PFSK-1 (cell line): ENCODE results near the gene TP63.

Source experiments
- FOXP2 ChIP-seq: optimal IDR thresholded peaks from 2 replicates; pipeline ENCODE3; 2011; ENCODE audit warnings: borderline replicate concordance, control low read depth, inconsistent platforms; ENCODE audit not compliant: insufficient read depth; ENCODE audit errors: extremely low read length, extremely low read depth
- POLR2AphosphoS5 ChIP-seq: IDR thresholded peaks from 2 replicates; pipeline ENCODE4 v1.6.1; 2012; ENCODE audit warnings: low read depth, mild to moderate bottlenecking, control low read depth, low read length, moderate library complexity
- SIN3A ChIP-seq: IDR thresholded peaks from 2 replicates; pipeline ENCODE4 v1.6.1; 2012; ENCODE audit warnings: mild to moderate bottlenecking, low read length, moderate library complexity, borderline replicate concordance; ENCODE audit not compliant: insufficient read depth
- TAF1 ChIP-seq: IDR thresholded peaks from 2 replicates; pipeline ENCODE4 v1.6.1; 2012; ENCODE audit warnings: low read length, control low read depth, borderline replicate concordance; ENCODE audit not compliant: insufficient read depth
- TF ChIP-seq, protein P1 (sequence below), 2 experiments: IDR thresholded peaks; 2 replicates each; pipeline versions ENCODE4 v1.6.1 to v1.8.0; 2011 to 2012; ENCODE audit warnings: low read depth in 2 of 2, low read length in 2 of 2, control low read depth in 1 of 2, inconsistent platforms in 1 of 2, mild to moderate bottlenecking in 1 of 2, moderate library complexity in 1 of 2; ENCODE audit not compliant: insufficient read depth in 1 of 2

DNA sequence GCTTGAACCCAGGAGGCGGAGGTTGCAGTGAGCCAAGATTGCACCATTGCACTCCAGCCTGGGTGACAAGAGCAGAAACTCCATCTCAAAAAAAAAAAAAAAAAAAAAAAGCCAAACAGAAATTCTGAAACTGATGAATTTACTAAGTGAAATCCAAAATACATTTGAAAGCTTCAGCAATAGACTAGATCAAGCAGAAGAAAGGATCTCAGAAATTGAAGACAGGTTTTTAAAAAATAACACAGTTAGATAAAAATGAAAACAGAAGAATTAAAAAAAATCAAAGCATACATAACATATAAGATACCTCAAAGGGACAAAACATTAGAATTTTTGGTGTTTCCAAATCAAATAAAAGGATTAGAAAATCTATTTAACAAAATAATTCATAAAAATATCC, 114.4 kb downstream of the TP63 start:
- TF ChIP-seq POLR2AphosphoS5 (no peak), SIN3A (no peak), FOXP2 (no peak), TAF1 (no peak)
- TF ChIP-seq, protein P1, sequence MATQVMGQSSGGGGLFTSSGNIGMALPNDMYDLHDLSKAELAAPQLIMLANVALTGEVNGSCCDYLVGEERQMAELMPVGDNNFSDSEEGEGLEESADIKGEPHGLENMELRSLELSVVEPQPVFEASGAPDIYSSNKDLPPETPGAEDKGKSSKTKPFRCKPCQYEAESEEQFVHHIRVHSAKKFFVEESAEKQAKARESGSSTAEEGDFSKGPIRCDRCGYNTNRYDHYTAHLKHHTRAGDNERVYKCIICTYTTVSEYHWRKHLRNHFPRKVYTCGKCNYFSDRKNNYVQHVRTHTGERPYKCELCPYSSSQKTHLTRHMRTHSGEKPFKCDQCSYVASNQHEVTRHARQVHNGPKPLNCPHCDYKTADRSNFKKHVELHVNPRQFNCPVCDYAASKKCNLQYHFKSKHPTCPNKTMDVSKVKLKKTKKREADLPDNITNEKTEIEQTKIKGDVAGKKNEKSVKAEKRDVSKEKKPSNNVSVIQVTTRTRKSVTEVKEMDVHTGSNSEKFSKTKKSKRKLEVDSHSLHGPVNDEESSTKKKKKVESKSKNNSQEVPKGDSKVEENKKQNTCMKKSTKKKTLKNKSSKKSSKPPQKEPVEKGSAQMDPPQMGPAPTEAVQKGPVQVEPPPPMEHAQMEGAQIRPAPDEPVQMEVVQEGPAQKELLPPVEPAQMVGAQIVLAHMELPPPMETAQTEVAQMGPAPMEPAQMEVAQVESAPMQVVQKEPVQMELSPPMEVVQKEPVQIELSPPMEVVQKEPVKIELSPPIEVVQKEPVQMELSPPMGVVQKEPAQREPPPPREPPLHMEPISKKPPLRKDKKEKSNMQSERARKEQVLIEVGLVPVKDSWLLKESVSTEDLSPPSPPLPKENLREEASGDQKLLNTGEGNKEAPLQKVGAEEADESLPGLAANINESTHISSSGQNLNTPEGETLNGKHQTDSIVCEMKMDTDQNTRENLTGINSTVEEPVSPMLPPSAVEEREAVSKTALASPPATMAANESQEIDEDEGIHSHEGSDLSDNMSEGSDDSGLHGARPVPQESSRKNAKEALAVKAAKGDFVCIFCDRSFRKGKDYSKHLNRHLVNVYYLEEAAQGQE (IDR thresholded peaks at IDR 0.05; ENCODE audit: insufficient read depth in 1 of 2, low read depth in 2 of 2, low read length in 2 of 2): no peak
